GM18508 (cell line): ENCODE results near the gene DAB1.

ENCODE experiments used
- ATAC-seq: cut with Tn5 transposase; IDR thresholded peaks from one replicate; pipeline ENCODE4 v1.9.1; 2021; ENCODE audit warnings: moderate number of reproducible peaks; ENCODE audit not compliant: insufficient read depth, unreplicated experiment

The DAB1 gene

DNA sequence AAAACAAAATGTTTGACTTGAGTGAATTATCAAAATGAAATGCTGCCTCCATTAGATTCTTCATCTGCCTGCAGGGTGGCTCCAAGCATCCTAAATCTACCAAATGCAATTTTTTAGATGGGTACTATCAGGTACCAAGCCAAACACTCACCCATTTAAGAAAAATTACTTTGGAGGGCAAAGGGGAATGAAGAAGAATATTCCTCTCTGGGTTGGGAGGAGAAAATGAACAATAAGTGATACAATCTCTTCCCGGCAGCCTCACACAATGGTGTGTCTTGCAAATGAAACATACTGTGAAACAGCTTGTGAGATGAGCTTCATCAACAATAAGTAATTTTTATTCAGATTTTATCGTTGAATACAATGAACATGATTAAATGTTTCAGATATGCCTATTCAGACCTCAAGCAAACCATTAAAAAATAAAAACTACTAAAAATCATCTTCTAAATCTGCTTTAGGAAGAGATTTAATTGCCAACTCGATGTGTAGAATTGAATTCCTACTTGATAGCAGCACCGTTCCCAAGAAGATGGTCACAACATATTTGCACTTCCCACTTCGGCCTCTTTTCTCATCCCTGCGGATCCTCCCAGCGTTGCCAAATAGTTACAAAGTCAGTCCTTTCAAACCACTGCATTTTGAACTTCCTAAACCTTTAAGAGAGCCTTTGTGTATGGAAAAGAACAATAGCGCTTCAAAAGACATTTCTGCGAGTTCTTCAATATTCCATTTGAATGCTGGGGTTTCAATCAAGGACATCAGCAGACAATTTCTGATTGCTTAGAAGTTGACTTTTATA lies 2.7 kb downstream of the DAB1 start:
- ATAC-seq = no peak

DNA sequence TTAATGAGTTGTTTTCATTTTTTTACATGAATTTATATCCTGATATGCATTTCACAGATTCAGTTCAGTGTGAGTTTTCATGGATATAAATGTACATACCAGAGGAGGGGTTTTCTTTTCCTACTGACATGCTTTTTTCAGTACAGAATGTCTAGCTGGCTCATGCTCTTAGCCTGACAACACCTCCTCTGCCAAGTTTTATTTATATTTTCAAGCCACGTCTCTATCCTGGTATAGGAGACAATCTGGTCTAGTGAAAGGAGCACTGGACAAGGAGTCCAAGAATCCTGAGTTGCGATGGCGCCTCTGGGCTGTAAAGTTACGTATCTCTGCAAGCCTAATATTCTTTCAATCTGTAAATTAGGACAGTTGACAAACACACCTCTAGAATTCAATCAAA lies 4.9 kb downstream of the DAB1 start:
- no peak for ATAC-seq

DNA sequence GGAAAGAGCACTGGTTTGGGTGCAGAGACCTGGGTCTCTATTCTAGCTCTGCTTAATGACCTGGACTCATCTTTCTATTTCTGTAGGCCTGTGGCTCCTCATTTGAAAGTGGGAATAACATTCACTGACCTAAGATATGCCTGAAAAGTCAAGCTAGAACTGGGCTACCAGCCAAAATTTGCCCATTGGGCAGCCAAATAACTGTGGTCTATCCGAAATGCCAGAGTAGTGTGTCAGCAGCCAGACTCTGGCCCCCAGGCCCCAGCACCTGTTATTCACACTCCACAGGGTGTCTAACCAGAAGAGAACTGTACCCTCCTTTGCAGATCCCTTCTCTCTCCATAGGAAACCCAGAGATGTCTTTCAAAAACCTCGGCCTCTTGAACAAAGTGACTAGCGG lies 12.6 kb downstream of the DAB1 start:
- ATAC-seq = no peak

DNA sequence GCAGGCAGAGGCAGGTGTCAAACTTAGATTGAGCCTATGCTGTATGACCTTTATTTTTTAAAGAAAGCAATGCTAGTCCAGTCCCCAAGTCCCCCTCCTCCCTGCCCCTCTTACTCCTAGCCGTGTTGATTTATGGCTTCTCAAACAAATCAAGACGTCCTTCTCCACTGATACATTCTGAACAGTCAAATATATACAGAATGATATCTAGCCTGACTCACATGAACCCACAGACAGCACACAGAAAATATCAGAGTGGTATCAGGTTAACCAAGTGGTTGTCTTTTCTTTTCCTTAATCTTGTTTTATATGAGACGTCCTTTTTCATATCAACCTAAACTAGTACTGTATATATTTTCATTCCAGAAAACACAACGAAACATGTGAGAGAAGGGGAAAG lies 13.4 kb downstream of the DAB1 start:
- no peak for ATAC-seq

DNA sequence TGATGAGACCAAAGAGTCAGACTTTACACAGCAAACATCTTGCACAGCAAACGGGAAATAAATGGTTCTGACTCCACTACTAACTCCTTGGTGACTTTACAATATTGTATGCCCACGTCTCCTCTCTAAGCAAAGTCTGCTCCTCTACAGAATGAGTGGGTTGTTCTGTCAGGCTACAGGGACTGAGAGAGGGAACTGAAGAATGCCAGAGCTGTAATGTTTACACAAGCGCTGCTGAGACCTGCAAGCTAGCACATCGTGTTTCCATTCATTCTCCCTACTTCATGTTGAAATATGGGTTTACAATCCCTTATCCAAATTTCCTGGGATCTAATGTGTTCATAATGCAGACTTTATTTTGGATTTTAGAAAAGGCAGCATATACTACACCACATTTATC lies 15.9 kb downstream of the DAB1 start:
- ATAC-seq = no peak

DNA sequence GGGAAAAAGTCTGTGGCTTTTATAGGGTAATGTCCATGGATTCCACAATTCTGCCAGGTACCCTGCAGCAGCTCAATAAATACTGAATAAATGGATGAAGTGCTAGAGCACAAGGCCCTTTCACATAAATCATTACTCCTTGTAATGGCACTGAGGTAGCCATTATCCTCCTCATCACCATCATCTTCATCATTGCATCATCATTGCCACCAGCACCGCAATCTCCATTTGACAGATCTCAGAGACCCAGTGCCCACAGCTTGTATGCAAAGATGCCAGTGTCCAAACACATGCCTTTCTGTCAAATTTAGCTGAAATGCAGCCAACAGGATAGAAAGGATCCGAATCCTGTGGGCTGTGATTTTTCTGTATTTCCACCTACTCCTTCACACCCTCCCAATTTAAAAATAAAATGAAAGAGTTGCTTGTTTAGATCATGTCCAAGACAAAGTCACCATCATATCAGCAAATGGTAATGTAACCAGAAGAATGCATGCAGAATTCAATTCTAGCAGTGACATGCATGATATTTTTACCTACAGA lies 17.4 kb downstream of the DAB1 start:
- no peak for ATAC-seq

DNA sequence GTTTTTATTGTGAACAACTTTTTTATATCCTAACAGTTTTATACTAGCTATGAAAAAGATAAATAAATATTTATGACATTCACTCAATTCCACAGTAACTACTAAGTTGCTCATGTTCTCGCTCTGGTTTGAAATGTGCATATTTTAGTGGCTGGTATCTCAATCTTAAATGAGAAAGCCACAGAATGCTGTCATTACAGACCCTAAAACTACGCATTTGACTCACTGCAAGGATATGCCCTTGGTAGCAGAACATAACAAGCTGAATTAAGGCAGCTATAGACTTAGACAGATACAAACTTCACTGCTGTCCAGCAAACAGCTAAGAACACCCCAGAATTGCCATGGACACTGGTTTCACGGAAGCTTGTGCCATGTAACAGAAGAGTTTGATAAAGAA lies 19.0 kb downstream of the DAB1 start:
- no peak for ATAC-seq

DNA sequence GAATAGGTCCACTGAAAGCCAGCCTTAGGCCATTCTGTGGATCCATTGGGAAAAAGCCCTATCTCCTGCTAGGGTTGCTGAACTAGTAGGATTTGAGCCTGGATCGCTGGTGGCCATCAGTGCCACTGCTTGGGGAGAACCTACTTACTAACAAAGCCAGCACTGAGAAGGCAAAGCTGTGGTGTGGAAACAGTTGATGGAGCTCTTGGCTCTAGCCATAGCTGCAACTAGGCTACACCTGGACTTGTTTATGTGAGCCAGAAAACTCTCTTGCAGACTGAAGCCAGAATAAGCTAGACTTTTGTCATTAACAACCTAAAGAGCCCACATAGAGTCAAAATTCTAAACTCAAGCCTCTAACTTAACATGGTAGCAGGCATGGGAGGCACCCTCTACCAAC lies 20.7 kb downstream of the DAB1 start:
- no peak for ATAC-seq

DNA sequence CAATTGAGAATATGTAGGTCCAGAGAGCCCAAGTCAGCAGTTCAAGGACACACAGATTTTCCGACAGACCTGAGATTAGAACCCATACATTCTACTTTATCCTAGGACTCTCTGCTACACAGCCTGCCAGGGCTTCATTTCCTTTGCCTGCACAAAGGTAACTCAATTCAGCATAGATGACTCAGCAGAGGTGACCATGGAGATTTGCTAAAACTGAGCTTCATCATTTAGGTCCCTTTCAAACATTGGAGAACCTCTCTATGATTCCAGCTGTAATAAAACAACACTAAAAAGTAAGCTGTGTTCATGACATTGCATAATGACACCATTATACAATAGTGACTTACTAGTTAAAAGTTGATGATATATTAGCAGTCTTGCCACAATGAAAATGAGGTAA lies 22.2 kb downstream of the DAB1 start:
- no peak for ATAC-seq

DNA sequence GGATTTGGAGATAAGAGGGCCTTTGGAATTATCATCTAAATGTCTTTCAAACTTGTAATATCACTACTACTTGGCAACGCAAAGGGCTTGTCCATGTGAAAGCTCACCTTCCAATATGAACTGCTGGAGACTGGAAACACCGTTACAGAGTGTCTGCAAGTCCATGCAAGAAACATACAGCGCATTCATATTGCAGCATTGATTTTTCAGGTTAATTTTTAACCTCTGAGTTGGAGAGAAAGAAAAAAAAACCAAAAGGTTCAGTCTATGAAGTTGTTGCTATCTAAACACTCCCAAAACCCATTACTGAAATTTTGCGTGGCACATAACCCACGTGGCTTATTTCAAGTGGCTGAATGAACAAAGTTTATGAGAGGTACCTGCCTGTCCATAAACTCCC lies 23.8 kb downstream of the DAB1 start:
- no peak for ATAC-seq

DNA sequence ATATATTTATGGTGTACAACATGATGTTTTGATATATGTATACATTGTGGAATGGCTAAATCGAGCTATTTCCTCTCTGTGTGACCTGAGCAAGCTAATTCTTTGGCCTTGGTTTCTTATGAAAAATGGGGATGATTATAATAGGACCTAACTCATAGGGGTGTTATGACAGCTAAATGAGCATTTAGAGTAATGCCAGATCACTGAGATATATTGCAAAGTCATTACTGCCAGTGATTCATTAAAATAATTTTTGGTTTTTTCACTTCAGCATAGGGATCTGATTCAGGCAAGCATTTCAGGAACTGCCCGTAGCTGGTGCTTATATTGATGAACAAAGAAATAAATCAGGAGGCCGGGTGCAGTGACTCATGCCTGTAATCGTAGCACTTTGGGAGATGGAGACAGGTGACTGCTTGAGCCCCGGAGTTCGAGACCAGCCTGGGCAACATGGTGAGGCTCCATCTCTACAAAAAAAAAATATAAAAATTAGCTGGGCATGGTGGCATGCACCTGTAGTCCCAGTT lies 30.7 kb downstream of the DAB1 start:
- ATAC-seq = no peak

DNA sequence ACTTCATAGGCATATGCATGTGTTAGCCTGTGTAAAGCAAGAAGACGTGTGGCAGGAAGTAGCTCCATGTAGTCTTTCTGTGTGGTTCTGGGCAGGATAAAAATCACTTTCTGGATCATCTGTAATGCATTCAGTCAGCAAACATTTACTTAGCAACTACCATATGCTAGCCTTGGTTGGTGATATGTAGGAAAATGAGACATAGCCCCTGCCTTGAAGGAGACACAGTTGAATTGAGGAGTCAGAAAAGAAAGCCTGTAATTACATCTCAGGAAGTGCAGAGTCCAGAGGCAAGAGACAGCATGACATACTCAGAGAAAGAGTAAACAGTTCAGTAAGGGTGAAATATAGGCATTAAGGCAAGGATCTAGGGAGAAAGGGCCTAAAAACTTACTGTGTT lies 38.5 kb downstream of the DAB1 start:
- no peak for ATAC-seq

DNA sequence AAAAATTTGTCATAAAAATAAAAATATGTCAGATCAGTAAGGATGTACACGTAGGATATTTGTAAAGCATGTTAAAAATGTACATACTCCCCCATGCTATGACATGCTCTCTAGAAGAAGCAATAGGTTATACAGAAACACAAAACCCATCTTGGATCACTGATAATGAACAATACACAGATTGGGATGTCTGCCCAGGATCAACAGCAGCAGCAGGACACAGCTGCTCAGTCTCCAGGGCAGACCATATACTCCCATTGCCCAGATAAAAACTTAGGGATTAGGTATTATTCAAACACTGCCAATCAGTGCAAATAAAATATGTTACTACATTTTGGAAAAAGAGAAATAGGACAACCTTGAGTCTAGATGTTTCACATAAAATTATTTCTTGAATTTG lies 39.0 kb downstream of the DAB1 start:
- no peak for ATAC-seq

DNA sequence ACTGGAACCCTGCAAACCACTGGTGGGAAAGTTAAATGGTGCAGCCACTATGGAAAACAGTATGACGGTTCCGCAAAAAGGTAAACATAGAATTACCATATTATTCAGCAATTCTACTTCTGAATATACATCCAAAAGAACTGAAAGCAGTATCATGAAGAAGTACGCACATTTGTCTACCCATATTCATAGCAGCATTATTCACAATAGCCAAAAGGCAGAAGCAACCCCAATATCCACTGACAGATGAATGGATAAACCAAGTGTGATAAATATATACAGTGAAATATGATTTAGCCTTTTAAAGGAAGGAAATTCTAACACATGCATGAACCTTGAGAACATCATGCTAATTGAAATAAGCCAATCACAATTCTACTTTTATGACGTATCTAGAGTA lies 39.6 kb downstream of the DAB1 start:
- ATAC-seq = no peak

DNA sequence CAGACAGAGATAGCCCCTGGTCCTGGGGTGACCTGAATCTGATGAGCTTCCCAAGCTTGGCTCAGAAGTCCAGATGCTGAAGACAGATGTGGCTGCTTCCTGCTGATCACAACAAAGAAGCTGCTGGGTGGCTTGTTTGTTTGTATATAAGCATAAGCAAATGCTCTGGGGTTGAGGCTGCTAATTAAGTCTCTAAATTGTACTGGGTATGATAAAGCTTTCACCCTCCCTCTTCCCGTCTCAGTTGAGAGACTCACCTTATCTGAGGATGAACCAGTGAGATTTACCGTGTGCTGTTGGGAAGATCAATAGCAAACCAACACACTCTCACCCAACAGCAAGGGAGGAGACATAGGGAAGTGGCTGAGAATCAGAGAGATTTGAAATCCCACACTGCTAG lies 42.0 kb downstream of the DAB1 start:
- ATAC-seq = no peak

DNA sequence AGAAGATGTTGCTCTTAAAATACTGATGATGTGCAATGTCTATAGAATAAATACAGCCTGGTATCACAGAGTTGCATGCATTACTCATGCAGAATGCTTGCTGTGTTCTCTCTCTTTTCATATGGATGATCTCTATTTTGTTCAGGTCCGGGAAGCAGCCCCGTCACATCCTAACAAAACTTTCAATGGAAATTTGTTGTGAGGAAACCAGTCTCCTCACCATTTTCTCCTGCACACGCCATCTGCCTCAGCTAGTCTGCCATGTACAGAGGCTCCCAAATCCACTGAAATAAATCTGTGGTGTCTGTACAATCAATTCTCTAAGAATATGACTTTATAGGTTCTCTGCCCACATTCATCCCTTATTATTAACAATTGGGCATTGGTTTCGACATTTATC lies 42.4 kb downstream of the DAB1 start:
- no peak for ATAC-seq

DNA sequence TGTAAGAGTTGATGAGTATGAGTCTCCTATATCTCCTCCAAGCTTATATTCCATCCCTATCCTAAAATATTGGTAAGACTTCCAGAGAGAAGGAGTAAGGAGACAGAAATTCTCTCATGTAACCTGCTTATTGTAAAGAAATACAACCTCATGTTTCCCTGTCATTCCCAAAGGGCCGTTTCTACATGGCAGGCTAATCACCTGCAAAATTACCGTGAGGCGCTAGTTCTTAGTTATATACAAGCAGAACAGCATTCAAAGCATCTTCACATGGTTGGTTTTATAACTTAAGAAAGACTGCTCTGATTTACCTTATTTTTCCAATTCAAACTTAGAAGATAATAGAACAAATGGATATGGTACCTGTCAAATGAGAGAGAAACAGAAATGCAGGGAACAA lies 42.9 kb downstream of the DAB1 start:
- no peak for ATAC-seq

DNA sequence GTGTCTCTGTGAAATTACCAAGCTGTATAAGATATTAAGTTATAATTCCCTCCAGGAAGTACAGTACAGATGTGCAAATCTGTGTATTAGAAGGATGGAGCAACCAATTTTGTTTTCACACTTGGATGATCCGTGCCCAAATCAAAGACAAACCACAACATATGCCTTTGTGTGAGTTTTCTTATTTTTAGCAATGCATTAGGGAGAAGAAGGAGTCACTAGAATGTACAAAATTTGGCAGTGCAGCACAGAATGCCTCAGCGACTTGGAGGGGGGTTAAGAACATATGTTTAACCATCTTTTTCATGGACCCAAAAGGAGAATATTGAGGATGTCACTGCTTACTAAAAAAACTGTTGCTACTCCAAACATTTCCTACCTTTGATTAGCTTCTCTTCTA lies 45.3 kb downstream of the DAB1 start:
- no peak for ATAC-seq

DNA sequence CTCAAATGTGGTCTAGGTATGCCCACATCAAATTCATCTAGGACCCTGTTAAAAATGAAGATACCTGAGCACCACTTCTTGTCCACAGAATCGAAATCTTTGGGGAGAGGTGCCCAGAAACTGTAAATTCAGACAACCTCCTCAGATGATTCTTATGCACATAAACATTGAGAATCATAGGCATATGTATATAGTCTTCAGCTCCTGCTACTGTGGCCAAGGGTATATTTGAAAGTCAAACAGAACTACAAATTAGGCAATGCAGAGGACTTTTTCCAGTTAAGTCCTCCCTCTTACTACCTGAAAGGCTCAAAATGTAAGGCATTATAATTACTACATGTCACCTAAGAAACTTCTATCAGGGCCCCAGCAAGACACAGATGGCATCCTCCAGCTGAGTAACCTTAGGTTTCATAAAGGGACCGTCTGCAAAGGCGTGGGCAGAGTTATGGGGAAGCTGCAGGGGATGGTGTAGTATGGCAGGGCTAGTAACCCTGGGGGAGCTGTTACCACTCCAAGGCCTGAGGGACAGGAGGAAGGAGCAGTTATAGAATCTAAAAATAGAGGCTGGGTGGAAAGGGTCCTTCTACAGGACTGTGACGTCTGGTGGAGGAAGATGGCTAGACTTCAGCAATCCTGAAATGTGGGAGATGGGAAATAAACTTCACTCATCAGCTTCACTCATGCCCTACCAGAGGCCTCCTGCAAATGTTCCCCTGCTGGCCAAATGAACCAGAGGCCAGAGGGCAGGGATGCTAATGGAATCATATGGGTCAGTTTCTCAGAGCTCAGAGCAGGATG lies 46.3 kb downstream of the DAB1 start:
- ATAC-seq = no peak

DNA sequence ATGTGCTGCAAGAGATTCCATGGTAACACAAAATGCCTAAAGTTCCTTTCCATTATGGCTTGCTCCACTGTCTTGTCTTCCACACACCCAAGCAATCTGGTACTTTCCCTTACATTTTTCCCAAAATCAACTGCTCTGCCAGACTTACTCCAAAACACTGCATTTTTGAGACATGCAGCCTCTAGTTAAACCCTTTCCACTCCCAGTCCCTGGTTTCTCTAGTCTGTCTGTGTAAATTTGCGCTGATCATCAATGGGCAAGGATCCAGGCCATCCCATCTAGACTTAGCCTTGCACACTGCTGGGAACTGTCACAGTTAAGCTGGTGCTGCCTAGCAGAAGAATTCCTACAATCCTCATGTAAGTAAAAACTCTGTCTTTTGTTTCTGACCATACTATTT lies 47.8 kb downstream of the DAB1 start:
- no peak for ATAC-seq

DNA sequence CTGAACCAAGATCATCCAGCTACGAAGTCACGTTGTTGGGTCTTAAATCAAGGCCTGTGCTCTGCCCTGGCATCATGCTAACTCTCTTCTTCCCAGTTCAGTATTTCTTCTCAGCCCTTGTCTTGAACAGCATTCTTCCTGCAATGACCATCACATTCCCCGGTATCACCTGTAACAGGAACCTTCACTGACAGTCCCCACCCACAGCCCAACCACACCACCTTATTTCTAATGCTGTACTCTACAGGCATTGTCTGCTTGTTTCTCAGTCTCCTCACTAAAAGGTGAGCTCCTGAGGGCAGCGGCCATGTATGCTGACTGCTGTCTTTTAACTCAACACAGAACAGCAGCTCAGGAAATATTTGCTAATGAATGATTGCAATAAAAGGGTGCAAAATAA lies 54.0 kb downstream of the DAB1 start:
- no peak for ATAC-seq
